HepG2 (cell line): ENCODE data around the gene SLC2A2. TPM values are rescaled to one million over a fixed set of nuclear protein-coding genes. Genes with fewer than 3 reads are reported as not detected.

Experiments
- ATAC-seq: fragments of 200-7000 bp; cut with Tn5 transposase; 3 replicates; pipeline ENCODE4 v1.9.1; 2020; ENCODE audit warnings: mild to moderate bottlenecking, moderate library complexity
- BruUV-seq: library from RNA; stranded (reverse); fragments of 400-500 nt; replicated peaks from 2 replicates; lab custom pipeline; 2021; lab: Mats Ljungman, UMichigan
- CTCF ChIA-PET: fragments of 300-600 bp; formaldehyde crosslinking; extraction: SDS; loops from one replicate; lab custom pipeline; 2021; ENCODE audit warnings: low total read pairs, inconsistent platforms, low intra/inter-chr PET ratio; lab: Yijun Ruan, JAX
- POLR2A ChIA-PET: fragments of 350-600 bp; sonication (Branson Sonifier 250); formaldehyde crosslinking; loops from one replicate; lab custom pipeline; 2020; ENCODE audit warnings: antibody characterized with exemption, inconsistent platforms; lab: Yijun Ruan, JAX
- DNase-seq: peaks from one replicate; pipeline ENCODE4 v3.0.0-alpha.2; 2015; ENCODE audit warnings: low spot score
- FAIRE-seq: peaks from 3 replicates; lab custom pipeline; 2011; peaks lifted over from hg19 to GRCh38; lab: Jason Lieb, UNC
- H2AFZ ChIP-seq: one replicate; pipeline ENCODE4 v1.6.1; 2011; ENCODE audit warnings: low read length, inconsistent platforms
- H3K27ac ChIP-seq: fragments of 300-600 bp; 3 replicates; pipeline ENCODE4 v1.8.0; 2011; ENCODE audit warnings: mixed run types, mild to moderate bottlenecking, mixed read lengths, low read length, inconsistent platforms; ENCODE audit not compliant: insufficient read depth; ENCODE audit errors: extremely low read length
- H3K27me3 ChIP-seq, 2 experiments: fragments of 200-600 bp in 1 of 2; 2 replicates in 1 of 2; 3 replicates in 1 of 2; pipeline versions ENCODE4 v1.6.0 to v1.8.0; 2011; ENCODE audit warnings: low read length in 2 of 2, mild to moderate bottlenecking in 2 of 2, moderate library complexity in 2 of 2, inconsistent platforms in 1 of 2; ENCODE audit not compliant: insufficient read depth in 2 of 2, control insufficient read depth in 1 of 2
- H3K36me3 ChIP-seq, 2 experiments: fragments of 200-600 bp in 1 of 2; replicated peaks in 1 of 2; 2 replicates in 1 of 2; 3 replicates in 1 of 2; pipeline versions ENCODE4 v1.5.1 to v1.8.0; 2011; ENCODE audit warnings: low read length in 2 of 2, inconsistent platforms in 1 of 2; ENCODE audit not compliant: insufficient read depth in 2 of 2, control insufficient read depth in 1 of 2
- H3K4me1 ChIP-seq: 2 replicates; pipeline ENCODE4 v1.5.1; 2012; ENCODE audit warnings: low read length, inconsistent platforms; ENCODE audit not compliant: insufficient read depth
- H3K4me2 ChIP-seq: 2 replicates; pipeline ENCODE4 v1.6.0; 2011; ENCODE audit warnings: low read depth, low read length, inconsistent platforms
- H3K4me3 ChIP-seq, 3 experiments: fragments of 200-600 bp in 1 of 3; sonication (generic), shearing (Covaris generic) in 1 of 3; replicated peaks in 1 of 3; 2 replicates each; pipeline ENCODE4 v1.5.1; 2011 to 2016; ENCODE audit warnings: low read length in 3 of 3, inconsistent platforms in 2 of 3, low read depth in 2 of 3, mild to moderate bottlenecking in 2 of 3, control low read depth in 1 of 3, mixed read lengths in 1 of 3; ENCODE audit not compliant: insufficient read depth in 1 of 3
- H3K79me2 ChIP-seq: one replicate; pipeline ENCODE4 v1.6.1; 2011; ENCODE audit warnings: low read length, inconsistent platforms; ENCODE audit not compliant: insufficient read depth
- H3K9ac ChIP-seq: 2 replicates; pipeline ENCODE4 v1.6.0; 2011; ENCODE audit warnings: mild to moderate bottlenecking, low read depth, low read length, inconsistent platforms; ENCODE audit not compliant: insufficient read depth
- H3K9me3 ChIP-seq: 2 replicates; pipeline ENCODE4 v1.5.1; 2012; ENCODE audit warnings: mild to moderate bottlenecking, low read length
- H4K20me1 ChIP-seq: 2 replicates; pipeline ENCODE4 v1.6.0; 2011; ENCODE audit warnings: inconsistent platforms, mild to moderate bottlenecking, low read length, moderate library complexity; ENCODE audit not compliant: insufficient read depth
- KLF11 ChIP-seq: IDR thresholded peaks from 2 replicates; pipeline ENCODE4 v1.6.1; 2016; ENCODE audit warnings: missing compliant biosample characterization
- KMT2A ChIP-seq: sonication (generic); formaldehyde crosslinking; IDR thresholded peaks from 2 replicates; pipeline ENCODE4 v1.4.0; 2020; ENCODE audit warnings: missing genetic modification reagents
- PPARG ChIP-seq: conservative IDR thresholded peaks from 2 replicates; pipeline ENCODE4 v1.6.1; 2016; ENCODE audit warnings: missing biosample characterization, missing genetic modification reagents
- SETDB1 ChIP-seq: sonication (generic); formaldehyde crosslinking; IDR thresholded peaks from 2 replicates; pipeline ENCODE4 v1.5.1; 2020; ENCODE audit warnings: missing genetic modification reagents, mild to moderate bottlenecking, borderline replicate concordance
- ZKSCAN8 ChIP-seq: IDR thresholded peaks from 2 replicates; pipeline ENCODE4 v1.6.1; 2016; ENCODE audit warnings: borderline replicate concordance, missing genetic modification reagents, missing compliant biosample characterization
- ZNF160 ChIP-seq: sonication (generic); formaldehyde crosslinking; IDR thresholded peaks from 2 replicates; pipeline ENCODE4 v1.8.0; 2022; ENCODE audit warnings: mild to moderate bottlenecking, inconsistent platforms, missing genetic modification reagents
- WGBS: methylation state at CpG from one replicate; pipeline ENCODE4 v1.1.6; 2017; ENCODE audit warnings: low lambda C conversion rate; 5-methylcytosine and 5-hydroxymethylcytosine counted together
- in situ Hi-C: cut with HindIII; loops from 2 replicates; pipeline ENCODE4 v1.10.0; 2017; ENCODE audit warnings: low pct_unique_long_range_greater_than_20kb; ENCODE audit not compliant: extremely low pct_ligation_motif_present
- intact Hi-C: fragments of 100-400 bp; cut with micrococcal nuclease; formaldehyde crosslinking; loops from one replicate; pipeline ENCODE4 v1.10.0; 2022; ENCODE audit not compliant: unreplicated experiment
- polyA plus RNA-seq, 8 experiments: library from polyadenylated mRNA; depleted of rRNA in 3 of 8; stranded (reverse) in 7 of 8; unstranded in 1 of 8; fragments of >200 nt; fragmentation: Illumina TruSeq in 4 of 8; extraction: Trizol in 4 of 8; gene quantifications; 2 replicates each; pipeline versions ENCODE4 v1.2.1 to v1.2.3, GENCODE V29; 2011 to 2016; ENCODE audit warnings: low read depth in 4 of 8, missing spikeins in 1 of 8, mixed read lengths in 1 of 8; ENCODE audit not compliant: insufficient read depth in 1 of 8
- total RNA-seq, 5 experiments: library from RNA; depleted of rRNA; stranded (reverse); fragments of >200 nt; fragmentation: Illumina TruSeq; extraction: Trizol; gene quantifications; 2 replicates each; pipeline ENCODE4 v1.2.3, GENCODE V29; 2016; ENCODE audit warnings: low read depth in 1 of 5
- TF ChIP-seq, protein P1 (sequence below): IDR thresholded peaks from 2 replicates; pipeline ENCODE4 v1.6.1; 2016; ENCODE audit warnings: mild to moderate bottlenecking
- TF ChIP-seq, protein P2 (sequence below): sonication (generic); formaldehyde crosslinking; IDR thresholded peaks from 2 replicates; pipeline ENCODE4 v1.4.0; 2020; ENCODE audit warnings: missing genetic modification reagents, mild to moderate bottlenecking, borderline replicate concordance

Gene SLC2A2
- total and polyA plus RNA-seq, 2 of the 13 experiments (the other 11 are each of a cell fraction or from before 2014, with no cell fraction given) = 19.5 to 23.2 TPM

DNA sequence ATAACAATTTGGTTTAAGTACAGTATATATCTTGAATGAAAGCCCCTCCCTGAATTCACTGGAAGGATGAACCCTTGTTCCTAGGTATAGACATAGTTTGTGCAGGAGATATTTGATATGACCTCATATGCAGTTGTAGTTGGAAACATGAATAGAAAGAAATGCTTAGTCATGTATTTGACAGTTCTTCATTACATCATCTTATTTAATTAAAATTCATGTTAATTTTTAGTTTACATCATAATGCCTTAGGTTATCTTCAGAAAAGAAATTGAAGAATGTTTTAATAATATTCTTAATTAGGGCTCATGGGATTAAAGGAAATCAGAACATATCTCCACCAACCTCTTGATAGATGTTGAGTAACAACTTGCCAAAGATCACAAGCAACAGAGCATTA, 19.2 kb downstream of the SLC2A2 start (continued):
- TF ChIP-seq, protein P1, sequence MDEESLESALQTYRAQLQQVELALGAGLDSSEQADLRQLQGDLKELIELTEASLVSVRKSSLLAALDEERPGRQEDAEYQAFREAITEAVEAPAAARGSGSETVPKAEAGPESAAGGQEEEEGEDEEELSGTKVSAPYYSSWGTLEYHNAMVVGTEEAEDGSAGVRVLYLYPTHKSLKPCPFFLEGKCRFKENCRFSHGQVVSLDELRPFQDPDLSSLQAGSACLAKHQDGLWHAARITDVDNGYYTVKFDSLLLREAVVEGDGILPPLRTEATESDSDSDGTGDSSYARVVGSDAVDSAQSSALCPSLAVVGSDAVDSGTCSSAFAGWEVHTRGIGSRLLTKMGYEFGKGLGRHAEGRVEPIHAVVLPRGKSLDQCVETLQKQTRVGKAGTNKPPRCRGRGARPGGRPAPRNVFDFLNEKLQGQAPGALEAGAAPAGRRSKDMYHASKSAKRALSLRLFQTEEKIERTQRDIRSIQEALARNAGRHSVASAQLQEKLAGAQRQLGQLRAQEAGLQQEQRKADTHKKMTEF (CRISPR knock-in tag) = no peak
- no peak for TF ChIP-seq ZNF160 (CRISPR knock-in tag)

DNA sequence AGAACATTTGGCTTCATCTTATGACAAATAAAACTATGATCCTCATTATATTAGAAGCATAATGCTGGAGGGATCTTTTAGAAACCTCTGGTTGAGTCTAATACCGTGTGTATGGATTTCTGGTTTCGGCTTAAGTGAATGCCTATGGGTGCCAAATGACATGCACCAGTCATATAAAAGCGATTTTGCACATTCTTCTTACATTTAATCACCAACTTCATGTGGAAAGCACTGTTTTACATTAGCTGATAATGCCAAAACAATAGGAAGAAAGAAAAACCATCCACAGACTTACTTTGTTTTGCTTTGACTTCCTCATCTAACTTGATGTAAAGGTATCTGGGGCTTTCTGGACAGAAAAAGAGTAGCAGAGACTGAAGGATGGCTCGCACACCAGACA, 20.9 kb downstream of the SLC2A2 start:
- Histone ChIP-seq H2AFZ (no peak overlapping the region), H3K4me1 (peaks cover 53% of the 10 kb centered on the region), H3K79me2 (no peaks in the 10 kb centered on the region), H3K4me3 (no peak overlapping the region), H3K36me3 (peaks cover 9 to 31% of the 10 kb centered on the region in 2 experiments), H3K9me3 (no peaks in the 10 kb centered on the region), H3K9ac (no peak overlapping the region), H4K20me1 (no peaks in the 10 kb centered on the region), H3K27ac (no peak overlapping the region), H3K4me2 (no peak overlapping the region), H3K27me3 (no peaks in the 10 kb centered on the region)
- FAIRE-seq (no peak), DNase-seq (no peak), ATAC-seq (no peak)
- intact Hi-C loops = no loop called here
- POLR2A ChIA-PET = interaction anchor here (1.3 kb wide), 1 partner anchor 13 kb away, joined by 4 read pairs; no protein-coding TSS in a partner anchor
- in situ Hi-C loops = no loop called here
- CTCF ChIA-PET = no interaction called here
- TF ChIP-seq KLF11 (no peak), KMT2A (CRISPR knock-in tag) (no peak), ZKSCAN8 (no peak), PPARG (CRISPR knock-in tag) (no peak), SETDB1 (CRISPR knock-in tag) (no peak)
- TF ChIP-seq, protein P2, sequence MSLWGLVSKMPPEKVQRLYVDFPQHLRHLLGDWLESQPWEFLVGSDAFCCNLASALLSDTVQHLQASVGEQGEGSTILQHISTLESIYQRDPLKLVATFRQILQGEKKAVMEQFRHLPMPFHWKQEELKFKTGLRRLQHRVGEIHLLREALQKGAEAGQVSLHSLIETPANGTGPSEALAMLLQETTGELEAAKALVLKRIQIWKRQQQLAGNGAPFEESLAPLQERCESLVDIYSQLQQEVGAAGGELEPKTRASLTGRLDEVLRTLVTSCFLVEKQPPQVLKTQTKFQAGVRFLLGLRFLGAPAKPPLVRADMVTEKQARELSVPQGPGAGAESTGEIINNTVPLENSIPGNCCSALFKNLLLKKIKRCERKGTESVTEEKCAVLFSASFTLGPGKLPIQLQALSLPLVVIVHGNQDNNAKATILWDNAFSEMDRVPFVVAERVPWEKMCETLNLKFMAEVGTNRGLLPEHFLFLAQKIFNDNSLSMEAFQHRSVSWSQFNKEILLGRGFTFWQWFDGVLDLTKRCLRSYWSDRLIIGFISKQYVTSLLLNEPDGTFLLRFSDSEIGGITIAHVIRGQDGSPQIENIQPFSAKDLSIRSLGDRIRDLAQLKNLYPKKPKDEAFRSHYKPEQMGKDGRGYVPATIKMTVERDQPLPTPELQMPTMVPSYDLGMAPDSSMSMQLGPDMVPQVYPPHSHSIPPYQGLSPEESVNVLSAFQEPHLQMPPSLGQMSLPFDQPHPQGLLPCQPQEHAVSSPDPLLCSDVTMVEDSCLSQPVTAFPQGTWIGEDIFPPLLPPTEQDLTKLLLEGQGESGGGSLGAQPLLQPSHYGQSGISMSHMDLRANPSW (CRISPR knock-in tag) = 0 out of 2 replicates have a peak, but pooled peaks have one; percentile 35
- over 99% methylated on average over 4 of the region's 4 CpGs for WGBS
- BruUV-seq = no TSS peak
